AG08395 (cell line): ENCODE data around the gene ARSG.
A peak's percentile ranks its signal among the peaks of the same experiment; 100 is the strongest.
"Not testable (repeated sequence)": the region's sequence is repeated elsewhere in the genome, so short reads cannot be mapped to it uniquely, and the experiment has no call there.

Experiments
- DNase-seq: peaks from one replicate; pipeline ENCODE4 v3.0.0; 2012; ENCODE audit warnings: mixed read lengths, low spot score

The ARSG gene

DNA sequence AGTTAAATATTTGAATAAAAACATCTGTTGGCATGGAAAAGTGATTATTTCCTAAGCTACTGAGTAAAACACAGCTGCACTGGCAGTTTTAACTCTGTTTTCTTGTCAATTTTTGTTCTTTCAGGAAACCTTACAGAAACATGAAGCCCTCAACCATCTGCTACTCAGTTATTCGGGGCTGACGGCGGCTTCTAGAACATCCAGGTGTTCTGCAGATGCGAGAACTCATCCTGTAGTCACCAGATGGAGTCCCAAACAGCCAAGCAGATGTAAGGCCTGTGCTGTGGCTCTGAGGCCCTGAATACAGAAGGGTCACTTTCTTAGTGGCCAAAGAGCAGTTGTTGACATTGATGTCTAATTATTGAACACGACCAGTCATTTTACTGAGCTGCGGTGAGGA lies 15.5 kb downstream of the ARSG start:
- no peak for DNase-seq

DNA sequence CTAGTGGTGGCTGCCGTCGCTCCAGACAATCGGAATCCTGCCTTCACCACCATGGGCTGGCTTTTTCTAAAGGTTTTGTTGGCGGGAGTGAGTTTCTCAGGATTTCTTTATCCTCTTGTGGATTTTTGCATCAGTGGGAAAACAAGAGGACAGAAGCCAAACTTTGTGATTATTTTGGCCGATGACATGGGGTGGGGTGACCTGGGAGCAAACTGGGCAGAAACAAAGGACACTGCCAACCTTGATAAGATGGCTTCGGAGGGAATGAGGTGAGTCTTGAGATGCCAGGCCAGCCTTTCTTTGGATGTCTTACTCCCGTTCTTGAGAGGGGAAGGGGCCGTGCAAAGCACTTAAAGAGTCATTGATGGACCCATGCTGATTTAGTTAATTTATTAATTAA lies 16.1 kb downstream of the ARSG start:
- no peak for DNase-seq

DNA sequence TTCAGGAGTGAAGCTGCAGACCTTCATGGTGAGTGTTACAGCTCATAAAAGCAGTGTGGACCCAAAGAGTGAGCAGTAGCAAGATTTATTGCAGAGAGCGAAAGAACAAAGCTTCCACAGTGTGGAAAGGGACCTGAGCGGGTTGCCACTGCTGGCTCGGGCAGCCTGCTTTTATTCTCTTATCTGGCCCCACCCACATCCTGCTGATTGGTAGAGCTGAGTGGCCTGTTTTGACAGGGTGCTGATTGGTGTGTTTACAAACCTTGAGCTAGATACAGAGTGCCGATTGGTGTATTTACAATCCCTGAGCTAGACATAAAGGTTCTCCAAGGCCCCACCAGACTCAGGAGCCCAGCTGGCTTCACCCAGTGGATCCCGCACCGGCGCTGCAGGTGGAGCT lies 17.2 kb downstream of the ARSG start:
- not testable (repeated sequence) for DNase-seq

DNA sequence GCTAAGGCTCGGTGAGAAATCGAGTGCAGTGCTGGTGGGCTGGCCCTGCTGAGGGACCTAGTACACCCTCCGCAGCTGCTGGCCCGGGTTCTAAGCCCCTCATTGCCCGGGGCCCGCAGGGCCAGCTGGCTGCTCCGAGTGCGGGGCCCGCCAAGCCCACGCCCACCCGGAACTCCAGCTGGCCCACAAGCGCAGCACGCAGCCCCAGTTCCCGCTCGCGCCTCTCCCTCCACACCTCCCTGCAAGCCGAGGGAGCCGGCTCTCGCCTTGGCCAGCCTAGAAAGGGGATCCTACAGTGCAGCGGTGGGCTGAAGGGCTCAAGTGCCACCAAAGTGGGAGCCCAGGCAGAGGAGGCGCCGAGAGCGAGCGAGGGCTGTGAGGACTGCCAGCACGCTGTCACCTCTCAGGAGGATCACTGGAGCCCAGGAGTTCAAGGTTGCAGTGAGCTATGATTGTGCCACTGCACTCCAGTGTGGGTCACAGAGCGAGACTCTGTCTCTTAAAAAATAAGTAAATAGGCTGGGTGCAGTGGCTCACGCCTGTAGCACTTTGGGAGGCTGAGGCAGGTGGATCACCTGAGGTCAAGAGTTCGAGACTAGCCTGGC lies 17.9 kb downstream of the ARSG start:
- DNase-seq, result not testable (repeated sequence)

DNA sequence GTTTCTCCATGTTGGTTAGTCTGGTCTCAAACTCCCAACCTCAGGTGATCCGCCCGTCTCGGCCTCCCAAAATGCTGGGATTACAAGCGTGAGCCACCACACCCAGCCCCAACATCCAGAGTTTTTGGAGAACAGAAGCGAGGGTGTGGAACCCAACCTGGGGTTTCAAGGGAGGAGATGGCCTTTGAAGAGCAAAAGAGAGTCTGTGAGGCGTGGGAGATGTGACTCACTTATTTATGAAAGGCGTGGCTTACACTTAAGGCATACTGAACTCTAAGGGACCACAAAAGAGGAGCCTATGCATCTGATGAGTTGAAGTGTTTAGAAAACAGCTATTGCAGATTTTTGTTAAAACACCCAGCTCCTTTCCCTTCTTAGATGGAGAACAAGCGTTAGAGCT lies 18.9 kb downstream of the ARSG start:
- DNase-seq, result no peak

DNA sequence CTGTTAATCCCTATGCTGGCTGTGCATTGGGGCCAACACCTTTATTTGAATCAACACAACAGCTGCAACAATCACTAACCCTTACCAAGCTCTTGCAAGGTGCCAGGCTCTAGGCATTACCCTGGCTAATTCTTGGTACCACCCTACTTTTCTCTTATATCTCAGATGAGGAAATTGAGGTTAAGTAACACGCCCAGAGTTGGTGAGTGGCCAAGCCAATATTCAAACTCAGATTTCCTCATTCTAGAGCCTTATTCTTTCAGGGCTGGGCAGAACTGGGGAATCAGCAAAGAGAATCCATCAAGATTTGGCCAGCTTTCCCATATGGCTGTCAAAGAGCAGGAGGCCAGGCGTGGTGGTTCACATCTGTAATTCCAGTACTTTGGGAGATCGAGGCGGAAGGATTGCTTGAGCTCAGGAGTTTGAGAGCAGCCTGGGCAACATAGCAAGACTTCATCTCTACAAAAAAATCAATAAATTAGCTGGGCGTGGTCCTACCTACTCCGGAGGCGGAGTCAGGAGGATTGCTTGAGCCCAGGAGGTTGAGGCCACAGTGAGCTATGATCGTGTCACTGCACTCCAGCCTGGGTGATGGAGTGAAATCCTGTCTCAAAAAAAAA lies 23.7 kb downstream of the ARSG start:
- DNase-seq, result no peak

DNA sequence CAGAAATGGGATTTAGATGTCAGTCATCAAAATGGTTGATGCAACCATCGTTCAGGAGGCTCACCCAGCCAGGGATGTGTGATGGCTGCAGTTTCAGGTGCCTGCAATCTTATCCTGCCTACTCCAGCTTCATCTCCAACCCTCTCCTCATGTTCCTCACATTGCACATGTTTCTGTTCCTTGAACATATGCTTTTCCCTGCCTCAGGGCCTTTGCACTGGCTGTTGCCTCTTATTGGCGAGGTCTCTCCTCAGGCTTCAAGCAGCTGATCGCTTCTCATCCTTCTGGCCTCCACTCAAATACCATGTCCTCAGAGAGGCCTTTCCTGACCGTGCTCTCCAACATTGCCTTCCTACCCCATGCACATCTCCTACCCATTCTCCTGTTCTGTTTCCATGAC lies 24.6 kb downstream of the ARSG start:
- no peak for DNase-seq

DNA sequence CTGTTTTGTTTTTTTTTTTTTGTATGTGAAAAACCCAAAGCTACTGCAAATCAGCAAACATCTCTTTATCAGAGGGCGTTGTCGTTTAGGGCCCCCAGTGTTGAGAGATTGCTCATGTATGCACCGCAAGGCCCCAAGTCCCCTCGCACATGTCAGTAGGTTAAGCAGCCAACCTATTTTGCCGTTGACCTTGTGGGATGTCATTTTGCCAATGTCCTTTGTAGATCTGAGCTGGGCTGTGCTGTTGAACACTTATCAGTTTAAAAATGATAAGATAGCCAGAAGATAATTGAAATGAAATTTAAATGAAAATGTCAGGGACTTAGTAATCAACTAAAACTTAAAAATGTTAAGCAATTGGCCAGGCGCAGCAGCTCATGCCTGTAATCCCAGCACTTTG lies 26.2 kb downstream of the ARSG start:
- DNase-seq, result no peak

DNA sequence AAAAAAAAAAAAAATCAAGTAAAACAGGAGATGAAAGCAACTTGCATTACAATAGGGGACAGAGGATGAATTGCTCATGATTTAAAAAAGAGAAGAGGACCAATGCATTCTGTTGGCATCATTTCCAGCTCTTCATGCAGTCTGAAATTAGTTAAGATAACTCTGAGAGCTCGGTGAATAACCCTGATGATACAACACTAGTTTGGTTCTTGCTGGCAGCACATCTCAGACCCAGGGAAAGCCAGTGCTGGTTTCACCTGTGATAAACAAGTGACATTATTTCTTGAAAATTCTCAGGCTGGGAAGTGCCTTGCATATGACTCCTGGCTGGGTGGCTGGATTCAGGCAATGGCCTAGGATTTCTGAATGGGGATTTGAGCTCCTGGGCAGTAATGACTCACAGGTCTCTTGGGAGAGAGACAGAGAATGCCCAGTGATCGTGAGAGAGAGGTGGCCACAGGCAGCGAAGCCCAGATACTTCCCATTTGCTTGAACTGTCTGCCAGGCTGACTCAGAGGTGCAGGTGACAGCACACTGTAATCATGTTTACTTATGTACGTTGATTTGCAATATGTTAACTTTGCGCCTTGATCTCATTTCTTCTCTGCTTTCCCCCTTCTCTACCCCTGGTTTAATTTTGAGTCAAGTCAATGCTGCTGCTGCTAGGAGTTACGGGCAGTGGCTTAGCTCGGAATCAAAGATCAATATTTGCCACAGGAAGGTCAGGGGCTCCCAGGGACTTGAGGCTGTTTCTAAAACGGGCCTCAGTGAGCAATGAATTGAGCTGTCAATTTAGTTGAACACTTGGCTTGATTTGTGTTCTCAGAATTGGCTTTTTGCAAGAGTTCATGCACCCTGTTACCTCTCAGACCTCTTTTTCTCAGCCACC lies 27.1 kb downstream of the ARSG start:
- peak; percentile 72 for DNase-seq

DNA sequence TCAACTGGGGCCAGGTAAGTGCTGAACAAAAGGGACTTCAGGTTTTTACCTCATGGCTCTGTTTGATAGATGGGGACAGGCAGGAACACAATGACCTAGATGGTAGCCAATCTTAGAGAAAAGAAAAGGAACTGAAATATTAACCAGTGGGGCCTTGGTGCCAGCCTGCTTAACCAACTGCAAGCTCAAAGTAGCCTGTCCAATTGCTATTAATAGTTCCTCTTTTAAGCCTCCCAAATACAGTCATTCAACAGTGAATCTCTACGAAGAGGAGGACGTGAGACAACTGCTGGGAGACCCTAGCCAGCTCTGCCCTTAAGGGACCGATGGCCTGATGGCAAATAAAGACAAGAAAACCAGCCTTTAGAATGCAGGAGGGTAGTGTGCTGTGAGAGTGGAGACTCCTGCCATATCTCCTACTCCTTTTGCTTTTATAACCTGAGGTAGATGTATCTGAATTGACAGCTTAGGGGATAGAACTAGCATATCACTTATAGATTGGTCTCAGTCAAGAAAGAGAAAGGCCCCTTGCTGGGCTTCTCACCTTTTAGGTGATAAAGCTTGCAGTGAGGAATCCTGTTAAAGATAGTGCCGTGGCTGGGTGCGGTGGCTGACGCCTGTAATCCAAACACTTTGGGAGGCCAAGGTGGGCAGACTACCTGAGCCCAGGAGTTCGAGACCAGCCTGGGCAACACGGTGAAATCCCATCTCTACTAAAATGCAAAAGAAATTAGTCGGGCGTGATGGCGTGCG lies 28.3 kb downstream of the ARSG start:
- DNase-seq, result no peak

DNA sequence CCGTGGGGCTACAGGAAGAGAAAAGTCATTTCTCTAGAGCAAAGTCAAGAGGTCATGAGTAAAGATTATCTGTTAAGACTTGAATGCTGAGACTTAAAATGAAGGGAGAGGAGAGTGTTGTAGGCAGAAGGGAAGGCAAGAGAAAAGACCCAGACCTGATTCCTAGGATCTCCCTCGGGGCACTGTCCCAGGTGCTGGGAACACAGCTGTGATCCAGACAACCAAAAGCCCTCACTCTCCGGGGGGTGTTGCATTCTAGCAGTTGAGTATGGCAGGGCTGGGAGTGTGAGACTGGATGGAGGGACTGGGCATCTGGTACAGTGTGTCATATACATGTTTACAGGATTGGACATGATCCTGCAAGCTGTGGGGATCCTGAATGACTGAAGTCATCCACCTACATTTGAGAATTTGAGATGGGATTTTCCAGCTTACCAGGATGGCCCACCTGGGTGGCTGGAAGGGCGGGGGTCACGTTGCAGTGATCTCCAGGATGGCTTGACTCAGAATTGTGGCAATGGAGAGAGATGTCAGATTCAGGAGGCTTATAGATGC lies 29.1 kb downstream of the ARSG start:
- DNase-seq, result no peak

DNA sequence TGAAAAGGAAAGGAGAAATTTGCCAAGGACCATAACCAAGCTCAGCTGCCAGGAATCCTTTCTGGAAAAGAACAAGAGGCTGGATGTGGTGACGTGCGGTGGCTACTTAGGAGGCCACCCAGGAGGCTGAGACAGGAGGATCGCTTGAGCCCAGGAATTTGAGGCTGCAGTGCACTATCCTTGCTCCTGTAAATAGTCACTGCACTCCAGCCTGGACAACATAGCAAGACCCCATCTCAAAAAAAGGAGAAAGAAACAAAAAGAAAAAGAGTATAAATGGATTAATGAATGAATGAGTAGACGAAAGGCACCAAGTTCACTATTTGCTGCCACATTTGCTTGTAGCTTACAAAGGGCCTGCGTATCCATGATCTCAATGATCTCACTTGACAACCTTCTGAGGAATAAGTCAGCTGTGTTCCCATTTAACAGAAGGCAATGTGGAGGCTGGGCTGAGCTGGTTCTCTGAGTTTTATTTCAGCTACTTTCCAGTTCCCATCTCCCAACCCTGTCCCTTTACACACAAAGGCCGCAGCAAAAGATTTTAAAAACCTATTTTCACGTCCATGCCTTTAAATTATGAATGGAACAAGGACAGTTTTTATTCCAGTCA lies 29.8 kb downstream of the ARSG start:
- no peak for DNase-seq

DNA sequence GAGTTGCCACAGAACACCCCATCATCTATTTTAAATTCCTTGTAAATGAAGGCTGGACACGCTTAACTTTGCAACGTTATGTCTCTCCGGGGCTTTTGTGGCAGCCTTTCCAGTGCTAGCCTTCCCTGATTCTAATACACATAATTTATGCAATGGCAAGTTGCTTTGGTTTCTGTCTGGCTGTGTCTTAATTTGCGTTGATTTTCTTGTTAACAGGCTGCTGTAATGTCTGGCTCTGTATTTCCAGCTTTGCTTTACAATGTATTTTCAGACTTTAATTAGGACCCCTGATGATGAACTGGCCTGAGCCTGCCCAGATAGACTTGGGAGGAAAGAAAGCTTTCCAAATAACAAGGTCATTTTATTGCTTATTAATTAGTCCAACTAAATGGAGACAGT lies 30.3 kb downstream of the ARSG start:
- DNase-seq, result no peak

DNA sequence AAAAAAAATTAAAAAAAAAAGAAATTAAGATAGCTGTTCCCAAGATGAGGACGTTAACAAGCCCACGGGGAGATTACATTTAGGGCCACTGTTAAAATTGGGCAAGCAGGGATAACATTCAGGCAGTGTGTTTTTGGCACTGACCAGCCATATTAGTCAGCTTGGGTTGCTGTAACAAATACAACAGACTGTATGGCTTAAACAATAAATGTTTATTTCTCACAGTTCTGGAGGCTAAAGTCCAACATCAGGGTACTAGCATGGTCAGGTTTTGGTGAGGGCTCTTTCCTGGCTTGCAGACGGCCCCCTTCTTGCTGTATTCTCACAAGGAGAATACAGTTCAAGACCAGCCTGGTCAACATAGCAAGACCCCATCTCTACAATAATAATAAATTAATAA lies 31.3 kb downstream of the ARSG start:
- DNase-seq, result no peak

DNA sequence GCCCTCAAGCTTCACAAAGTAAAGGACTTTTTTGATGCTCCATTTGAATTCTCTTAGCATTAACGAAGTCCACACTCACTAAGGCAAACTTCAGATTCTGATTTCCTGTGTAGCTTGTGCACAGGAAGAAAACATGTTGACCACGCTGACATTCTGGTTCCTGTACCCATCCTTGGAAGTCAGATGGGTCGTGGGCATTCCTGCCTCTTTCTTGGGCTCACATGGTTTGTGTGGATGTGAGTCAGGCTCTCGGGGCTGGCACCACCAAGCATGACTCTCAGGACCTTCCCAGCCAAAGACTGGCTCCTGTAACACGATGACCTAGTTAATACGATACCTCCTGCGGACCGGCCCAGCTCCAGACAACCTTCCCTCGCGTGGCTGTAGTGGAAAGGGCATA lies 32.8 kb downstream of the ARSG start:
- no peak for DNase-seq

DNA sequence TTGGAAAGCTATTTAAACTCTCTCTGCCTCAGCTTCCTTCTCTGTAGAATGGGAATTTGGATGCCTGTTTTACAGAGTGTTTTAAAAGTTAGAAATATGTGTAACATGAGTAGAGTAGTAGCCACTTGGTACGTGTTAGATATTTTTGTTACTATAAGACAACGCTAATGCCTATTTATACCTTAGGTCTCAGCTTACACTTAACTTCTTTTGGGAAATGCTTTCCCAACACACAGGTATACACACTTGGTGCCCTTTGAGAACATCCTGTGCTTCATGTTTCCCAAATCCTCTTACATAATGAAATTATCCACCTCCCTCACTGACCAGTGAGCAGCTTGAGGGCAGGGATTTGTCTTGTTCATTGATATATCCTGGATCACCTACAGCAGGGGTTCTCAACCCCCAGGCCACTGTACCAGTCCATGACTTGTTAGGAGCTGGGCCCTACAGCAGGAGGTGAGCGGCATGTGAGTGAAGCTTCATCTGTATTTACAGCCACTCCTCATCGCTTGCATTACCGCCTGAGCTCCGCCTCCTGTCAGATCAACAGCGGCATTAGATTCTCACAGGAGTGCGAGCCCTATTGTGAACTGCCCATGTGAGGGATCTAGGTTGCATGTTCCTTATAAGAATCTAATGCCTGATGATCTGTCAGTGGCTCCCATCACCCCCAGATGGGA lies 33.5 kb downstream of the ARSG start:
- DNase-seq, result no peak

DNA sequence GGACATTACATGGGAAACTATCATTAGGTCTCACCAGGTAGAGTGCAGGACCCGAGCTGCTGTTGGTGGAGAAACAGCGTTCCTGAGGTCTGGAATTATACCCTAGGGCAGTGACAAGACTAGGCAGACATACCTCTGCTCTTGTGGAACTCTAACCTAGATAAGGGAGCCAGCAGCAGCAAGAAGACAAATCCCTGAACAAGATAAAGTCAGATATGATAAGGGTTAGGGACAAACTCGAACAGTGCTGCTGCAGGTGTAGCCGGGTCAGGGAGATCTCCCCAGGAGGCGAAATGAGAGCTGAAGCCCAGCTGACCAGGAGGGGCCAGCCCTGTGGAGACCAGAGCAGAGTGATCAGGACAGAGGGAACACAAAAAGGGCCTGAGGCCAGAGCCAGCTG lies 34.7 kb downstream of the ARSG start:
- no peak for DNase-seq

DNA sequence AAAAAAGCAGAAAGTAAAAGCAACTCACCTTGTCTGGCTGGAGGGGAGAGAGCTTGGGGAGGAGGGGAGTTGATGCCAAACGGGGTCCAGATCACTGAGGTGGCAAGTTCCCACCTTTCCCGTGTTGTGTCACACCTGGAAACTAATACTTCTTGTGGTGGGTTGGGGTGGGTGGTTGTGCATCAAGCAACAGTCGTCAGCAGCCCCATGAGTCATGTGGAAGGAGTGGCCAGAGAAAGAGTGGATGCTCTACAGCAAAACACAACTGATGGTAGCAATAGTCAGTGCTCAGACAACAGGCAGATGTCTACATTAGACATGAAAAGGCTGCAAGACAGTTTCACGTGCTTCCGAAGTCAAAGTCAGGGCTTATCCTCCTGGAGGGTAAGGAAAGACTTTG lies 35.4 kb downstream of the ARSG start:
- DNase-seq, result no peak

DNA sequence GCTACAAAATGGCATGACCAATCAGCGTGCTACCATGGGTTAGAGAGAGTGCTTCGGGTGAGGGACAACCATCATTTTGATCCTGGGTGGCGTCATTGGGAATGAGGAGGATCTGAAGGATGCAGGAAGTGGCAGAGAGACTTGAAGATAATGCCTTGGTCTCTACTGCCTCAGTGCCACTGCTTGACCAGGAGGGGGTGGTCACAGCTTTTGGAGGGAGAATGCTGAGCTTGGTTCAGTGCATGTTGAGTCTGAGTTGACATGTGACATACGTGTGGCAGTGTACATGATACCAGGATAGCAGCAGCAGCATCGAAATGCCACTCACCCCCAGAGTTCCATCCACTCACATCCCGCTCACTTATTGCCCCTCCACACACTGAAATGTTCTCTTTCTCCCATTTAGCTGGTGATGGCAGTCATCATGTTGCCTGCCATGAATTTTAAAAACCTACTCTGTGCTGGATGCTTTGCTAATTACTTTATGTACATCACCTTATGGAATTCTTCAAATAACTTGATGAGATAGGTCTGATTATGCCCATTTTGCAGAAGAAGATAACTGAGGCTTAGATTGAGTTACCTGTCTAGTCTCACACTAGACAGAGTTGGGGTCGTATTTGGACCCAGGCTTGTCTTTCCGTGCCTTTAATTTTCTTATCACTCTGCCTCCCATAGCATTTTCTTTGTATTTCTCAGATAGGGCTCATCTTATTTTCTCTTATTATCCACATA lies 36.7 kb downstream of the ARSG start:
- DNase-seq, result no peak

DNA sequence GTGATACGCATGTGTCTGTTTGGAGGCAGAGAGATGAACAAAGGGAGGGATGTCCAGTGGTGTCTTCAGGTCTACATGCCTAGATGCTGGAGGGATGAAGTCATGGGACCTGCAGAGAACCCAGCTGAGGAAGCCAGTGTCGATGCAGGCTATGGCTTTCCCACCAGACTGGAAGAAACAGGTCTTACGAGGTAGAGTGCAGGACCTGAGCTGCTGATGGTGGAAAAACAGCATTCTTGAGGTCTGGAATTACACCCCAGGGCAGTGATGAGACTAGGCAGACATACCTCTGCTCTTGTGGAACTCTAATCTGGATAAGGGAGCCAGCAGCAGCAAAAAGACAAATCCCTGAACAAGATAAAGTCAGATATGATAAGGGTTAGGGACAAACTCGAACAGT lies 37.4 kb downstream of the ARSG start:
- DNase-seq, result no peak

DNA sequence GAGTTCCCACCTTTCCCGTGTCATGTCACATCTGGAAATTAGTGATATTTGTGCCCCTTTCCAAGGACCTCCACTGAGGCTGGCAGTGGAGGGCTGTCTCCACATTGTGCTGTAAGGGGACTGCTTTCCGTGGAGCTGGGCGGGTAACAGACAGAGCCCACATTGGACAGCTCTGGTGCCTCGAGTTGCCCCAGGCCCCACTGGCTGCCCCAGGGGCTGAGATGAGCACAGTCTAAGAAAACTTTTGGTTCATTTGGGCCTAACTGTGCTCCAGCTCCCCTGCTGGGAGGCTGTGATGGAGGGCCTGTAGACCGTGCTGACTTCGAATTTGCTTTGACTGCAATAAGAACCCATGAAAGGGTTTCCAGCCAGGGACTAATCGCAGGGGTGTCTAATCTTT lies 38.0 kb downstream of the ARSG start:
- no peak for DNase-seq
